Ramos (cell line): ENCODE measurements around the gene ZNF106.

Experiments
- in situ Hi-C: fragments of 300-500 bp; cut with MboI; formaldehyde crosslinking; loops from one replicate; pipeline ENCODE4 v1.14.3; 2022; ENCODE audit warnings: low sequenced_read_pairs; ENCODE audit not compliant: unreplicated experiment

ZNF106 gene

GRCh38 chr15:42483677-42484076, 7.3 kb downstream of the ZNF106 start:
- in situ Hi-C loops = no loop called here

- in situ Hi-C loops = no loop called here
Observed at GRCh38 chr15:42482701-42483100, 8.2 kb downstream of the ZNF106 start.

- in situ Hi-C loops = no loop called here
Observed at GRCh38 chr15:42474827-42475226, 16.1 kb downstream of the ZNF106 start.

GRCh38 chr15:42471002-42471401, 19.9 kb downstream of the ZNF106 start:
- in situ Hi-C loops = no loop called here

GRCh38 chr15:42465520-42466259, 25.3 kb downstream of the ZNF106 start:
- in situ Hi-C loops = no loop called here

- in situ Hi-C loops = no loop called here
Observed at GRCh38 chr15:42461261-42461660, 29.7 kb downstream of the ZNF106 start.

GRCh38 chr15:42457445-42458442, 33.2 kb downstream of the ZNF106 start:
- in situ Hi-C loops = no loop called here

GRCh38 chr15:42456971-42457370, 34.0 kb downstream of the ZNF106 start:
- in situ Hi-C loops = no loop called here

- in situ Hi-C loops = no loop called here
Observed at GRCh38 chr15:42456531-42456930, 34.4 kb downstream of the ZNF106 start.

- in situ Hi-C loops = no loop called here
Observed at GRCh38 chr15:42453826-42454225, 37.1 kb downstream of the ZNF106 start.

- in situ Hi-C loops = no loop called here
Observed at GRCh38 chr15:42450425-42450790, 40.5 kb downstream of the ZNF106 start.

- in situ Hi-C loops = no loop called here
Observed at GRCh38 chr15:42449770-42450424, 41.0 kb downstream of the ZNF106 start.

GRCh38 chr15:42448281-42448680, 42.7 kb downstream of the ZNF106 start:
- in situ Hi-C loops = no loop called here

- in situ Hi-C loops = no loop called here
Observed at GRCh38 chr15:42447599-42447998, 43.3 kb downstream of the ZNF106 start.

GRCh38 chr15:42445551-42445950, 45.4 kb downstream of the ZNF106 start:
- in situ Hi-C loops = no loop called here

GRCh38 chr15:42444415-42445063, 46.4 kb downstream of the ZNF106 start:
- in situ Hi-C loops = no loop called here

GRCh38 chr15:42427429-42428223, 63.3 kb downstream of the ZNF106 start:
- in situ Hi-C loops = no loop called here

- in situ Hi-C loops = no loop called here
Observed at GRCh38 chr15:42421376-42421775, 69.6 kb downstream of the ZNF106 start.

- in situ Hi-C loops = no loop called here
Observed at GRCh38 chr15:42419369-42419768, 71.6 kb downstream of the ZNF106 start.

GRCh38 chr15:42413920-42414319, 77.0 kb downstream of the ZNF106 start:
- in situ Hi-C loops = no loop called here
